ENCODE measurements around the gene PRND.
"Not testable (repeated sequence)": the region's sequence is repeated elsewhere in the genome, so short reads cannot be mapped to it uniquely, and the experiment has no call there.

PRND gene, protein sequence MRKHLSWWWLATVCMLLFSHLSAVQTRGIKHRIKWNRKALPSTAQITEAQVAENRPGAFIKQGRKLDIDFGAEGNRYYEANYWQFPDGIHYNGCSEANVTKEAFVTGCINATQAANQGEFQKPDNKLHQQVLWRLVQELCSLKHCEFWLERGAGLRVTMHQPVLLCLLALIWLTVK

DNA sequence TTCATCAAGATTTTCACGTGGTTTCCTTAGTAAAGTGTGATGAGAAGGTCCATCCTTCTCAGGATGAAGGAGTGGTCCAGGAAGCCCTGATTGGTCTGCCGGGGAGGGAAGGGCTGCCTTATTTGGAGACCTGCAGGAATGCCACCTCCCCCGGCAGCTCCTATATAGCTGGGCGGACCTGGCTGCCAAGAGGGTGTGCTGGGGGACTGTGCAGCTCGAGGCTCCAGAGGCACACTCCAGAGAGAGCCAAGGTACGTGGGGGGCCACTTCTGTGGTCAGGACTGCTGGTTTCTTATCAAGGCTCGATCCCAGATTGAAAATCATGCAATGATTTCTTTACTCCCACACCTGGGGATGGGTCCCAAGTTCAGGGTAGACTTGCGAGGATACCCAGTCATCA lies at the start of gene PRND:
Gene PRND, plus strand, starts transcription at position 191 of the 400 bp plus-strand sequence. CDS start 2,643 bp downstream, outside the sequence.
- DNase-seq = no peak

DNA sequence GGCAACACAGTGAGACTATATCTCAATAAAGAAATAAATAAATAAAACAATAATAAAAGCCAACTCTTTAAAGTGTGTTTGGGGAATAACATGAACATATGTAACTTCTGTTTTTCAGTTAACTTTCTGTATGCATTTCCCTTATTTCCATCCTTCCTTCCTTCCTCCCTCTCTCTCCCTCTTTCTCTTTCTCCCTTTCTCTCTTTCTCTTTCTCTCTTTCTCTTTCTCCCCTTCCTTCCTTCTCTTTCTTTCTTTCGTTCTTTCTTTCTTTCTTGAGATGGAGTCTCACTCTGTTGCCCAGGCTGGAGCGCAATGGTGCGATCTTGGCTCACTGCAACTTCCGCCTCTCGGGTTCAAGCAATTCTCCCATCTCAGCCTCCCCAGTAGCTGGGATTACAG lies 48.8 kb upstream of the PRND start:
- DNase-seq = no peak

DNA sequence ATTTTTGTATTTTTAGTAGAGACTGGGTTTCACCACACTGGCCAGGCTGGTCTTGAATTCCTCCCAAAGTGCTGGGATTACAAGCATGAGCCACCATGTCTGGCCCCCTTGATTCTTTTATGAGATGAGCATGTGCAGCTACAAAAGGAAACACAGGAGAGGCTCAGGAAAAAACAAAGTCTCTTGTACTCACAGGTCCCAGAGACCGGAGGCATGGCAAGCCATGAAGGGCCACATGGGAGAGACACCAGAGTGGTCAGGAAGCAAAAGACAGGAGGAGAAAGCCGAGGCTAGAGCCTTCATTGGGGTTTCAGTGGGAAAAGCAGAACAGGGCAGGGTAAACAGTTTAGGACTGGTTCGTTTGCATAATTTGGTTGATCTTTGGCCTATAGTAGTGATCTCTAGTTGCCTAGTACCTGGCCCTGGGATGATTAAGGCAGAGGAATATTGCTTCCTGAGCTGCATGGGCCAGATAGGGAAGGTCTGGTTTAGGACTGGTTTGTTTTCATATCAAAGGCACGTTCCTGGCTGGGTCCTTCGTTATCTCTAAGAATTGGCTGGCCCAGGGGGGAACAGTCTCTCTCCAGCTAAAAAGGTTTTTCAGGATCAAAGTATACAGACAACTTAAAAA lies 48.2 kb upstream of the PRND start:
- DNase-seq = no peak

DNA sequence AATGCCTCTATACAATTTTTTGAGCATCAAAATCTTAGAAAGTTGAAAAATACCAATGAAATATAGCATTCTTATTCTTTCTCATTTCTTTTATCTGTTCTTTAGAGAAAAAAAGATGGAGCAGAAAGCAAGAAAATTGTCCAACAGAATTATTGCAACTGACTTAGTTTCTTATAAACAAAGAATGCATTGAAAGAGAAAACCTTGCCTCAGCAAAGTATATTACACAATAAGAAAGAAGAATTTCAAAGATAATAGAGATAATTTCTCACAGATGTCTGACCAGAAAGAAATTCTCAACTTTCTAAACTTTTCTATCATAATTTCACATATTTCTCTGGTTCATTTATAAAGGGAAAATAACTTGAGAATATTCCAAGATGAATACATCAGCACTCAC lies 47.0 kb upstream of the PRND start:
- DNase-seq = no peak

DNA sequence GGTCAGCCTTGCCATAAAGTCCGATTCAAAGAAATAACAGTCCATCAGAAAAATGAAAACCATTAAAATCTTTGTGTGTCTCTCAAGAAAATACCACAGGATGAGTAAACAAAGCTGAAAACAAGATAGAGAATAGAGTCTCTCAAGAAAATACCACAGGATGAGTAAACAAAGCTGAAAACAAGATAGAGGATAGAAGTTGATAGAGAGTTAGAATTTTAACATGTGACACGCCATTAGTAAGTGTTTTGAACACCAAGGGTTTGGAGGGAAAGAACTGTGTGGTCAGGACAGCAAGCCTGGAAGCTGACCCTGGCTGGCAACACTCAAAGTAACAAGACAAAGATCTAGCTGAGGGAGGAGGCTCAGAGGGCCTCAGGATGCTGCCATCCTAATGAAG lies 43.9 kb upstream of the PRND start:
- DNase-seq = no peak

DNA sequence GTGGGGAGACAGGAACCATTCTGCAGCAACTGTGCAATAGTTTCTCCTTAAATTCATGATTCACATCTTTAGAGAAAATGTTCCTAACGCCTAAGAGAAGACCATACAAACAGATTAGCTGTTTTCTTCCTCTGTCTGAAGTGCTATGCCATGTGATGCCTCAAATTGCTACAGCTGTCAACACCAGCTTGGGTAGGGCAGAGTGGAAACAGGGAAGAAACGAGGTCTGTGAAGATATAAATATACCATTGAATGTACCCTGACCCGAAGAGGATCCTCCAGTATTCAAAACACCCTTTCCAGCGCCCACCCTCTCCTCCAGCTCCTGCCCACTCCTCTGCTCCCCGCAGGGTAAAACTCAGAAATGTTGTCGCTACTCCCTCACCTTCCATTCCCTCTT lies 40.3 kb upstream of the PRND start:
- no peak for DNase-seq

DNA sequence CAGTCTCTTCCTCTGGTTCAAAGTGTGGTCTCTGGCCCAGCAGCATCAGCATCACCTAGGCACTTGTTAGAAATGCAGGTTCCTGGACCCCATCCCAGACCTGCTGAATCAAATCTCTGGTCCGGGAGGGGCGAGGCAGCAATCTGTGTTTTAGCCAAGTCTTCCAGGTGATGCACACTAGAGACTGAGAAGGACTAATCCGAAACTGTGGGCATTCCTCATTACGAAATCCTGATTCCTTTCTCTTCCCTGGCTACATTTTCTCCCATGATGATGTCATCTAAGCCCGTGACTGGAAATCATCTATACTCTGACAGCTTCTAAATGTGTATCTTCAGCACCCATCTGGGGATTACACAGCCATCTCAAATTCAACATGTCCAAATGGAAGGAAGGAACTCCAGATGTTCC lies 39.7 kb upstream of the PRND start:
- DNase-seq = no peak

DNA sequence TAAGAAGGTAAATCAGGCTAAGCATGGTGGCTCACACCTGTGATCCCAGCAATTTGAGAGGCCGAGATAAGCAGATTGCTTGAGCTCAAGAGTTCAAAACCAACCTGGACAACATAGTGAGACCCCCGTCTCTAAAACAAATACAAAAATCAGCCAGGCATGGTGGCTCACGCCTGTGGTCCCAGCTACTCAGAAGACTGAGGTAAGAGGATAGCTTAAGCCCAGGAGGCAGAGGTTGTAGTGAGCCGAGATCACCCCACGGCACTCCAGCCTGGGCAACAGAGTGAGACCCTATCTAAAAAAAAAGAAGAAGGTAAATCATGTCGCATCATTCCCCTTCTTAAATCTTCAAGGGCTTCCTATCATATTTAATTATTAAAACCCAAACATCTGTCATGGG lies 39.0 kb upstream of the PRND start:
- no peak for DNase-seq

DNA sequence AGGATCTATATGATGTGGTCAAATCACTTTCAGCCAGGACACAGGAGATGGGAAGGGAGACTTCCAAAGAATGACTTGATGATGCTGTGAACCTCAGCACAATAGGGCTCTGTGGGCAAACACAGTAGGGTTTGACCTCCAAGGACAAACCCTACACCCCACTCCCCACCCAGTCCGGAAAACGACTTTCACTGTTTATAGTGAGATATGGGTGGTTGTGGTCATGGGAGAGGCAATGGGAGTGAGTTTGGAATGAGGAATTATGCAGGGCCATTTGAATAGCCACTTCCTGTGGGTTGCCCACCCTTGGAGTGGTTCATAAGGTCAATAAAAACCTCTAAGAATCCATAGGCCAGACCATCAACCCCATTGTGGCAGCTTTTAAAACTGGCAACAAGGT lies 38.4 kb upstream of the PRND start:
- no peak for DNase-seq

DNA sequence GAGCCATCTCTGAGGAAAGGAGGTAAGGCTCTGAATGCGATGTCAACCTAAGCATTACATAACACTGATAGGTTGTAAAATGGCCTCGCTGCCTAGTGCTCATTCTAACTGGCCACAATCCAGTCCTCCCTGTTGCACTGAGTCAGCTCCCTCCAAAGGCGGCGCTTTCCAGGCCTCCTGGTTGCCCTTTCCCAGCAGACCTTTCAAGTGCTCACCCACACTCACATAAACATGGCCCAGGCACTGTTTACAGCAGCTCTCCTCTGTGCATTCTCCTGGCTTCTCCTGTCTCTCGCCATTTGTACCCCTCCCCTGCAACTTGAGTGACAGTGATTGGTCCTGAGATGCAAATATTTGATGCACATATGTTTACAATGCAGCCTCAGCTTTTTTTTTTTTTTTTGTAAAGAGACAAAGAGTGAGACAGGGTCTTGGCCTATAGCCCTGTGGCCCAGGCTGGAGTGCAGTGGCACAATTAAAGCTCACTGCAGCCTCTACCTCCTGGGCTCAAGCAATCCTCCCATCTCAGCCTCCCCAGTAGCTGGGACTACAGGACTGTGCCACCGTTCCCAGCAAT lies 36.8 kb upstream of the PRND start:
- DNase-seq = no peak

DNA sequence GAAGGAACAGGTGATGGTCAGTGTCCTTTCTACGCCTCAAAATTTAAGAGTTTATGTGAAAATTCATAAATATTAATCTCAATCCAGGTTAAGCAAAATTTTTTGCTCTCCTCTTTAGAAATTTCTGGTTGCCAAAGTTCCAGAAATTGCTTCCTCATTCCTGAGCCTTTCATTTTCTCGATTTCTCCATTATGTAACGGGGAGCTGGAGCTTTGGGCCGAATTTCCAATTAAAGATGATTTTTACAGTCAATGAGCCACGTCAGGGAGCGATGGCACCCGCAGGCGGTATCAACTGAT lies 35.8 kb upstream of the PRND start:
- no peak for DNase-seq

DNA sequence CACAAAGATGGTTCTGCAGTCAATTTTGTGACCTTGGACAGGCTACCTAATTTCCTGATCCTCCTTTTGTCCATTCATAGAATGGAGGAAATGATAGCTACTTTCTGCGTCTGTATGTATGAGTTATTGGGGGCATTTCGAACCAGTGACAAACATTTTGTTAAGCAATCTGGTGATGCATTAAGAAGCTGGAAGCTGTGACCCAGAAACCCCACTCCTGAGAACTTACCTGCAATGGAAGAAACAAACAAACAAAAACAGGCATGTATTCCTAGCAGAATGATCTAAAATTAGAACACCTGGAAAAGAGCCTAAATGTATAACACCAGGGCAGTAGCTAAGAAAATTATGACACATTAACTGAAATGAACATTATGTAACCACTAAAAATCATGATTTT lies 33.4 kb upstream of the PRND start:
- DNase-seq = no peak

DNA sequence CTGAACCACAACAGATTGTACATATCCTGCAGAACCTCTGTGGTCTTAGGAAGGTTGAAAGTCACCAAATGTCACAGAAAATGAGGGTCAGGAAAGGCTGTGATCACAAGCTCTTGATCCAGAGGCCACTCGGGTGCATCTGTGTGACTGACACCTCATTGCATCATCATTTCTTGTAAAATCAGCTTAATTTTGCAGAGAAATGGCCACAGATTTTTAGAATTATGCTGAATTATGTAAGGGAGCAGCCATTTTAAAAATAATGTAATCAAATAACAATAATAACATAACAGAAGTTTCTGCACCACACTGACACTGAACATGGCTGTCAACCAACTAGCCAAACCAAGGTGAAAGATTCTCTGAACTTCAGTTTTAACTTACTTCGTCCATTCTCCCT lies 32.5 kb upstream of the PRND start:
- no peak for DNase-seq

DNA sequence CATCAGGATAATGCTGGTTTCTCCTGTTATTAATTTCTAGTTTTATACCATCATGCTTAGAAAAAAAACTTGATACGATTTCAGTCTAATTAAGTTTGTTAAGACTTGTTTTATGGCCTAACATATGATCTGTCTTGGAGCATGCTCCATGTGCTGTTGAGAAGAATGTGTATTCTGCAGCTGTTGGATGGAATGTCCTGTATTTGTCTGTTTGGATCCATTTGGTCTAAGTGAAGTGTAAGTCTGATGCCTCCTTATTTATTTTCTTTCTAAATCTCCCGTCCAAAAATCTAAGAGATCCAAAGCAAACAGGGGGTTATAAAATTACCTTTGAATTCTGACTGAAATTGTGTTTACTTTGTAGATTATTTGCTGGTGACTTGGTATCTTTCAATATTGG lies 30.0 kb upstream of the PRND start:
- no peak for DNase-seq

DNA sequence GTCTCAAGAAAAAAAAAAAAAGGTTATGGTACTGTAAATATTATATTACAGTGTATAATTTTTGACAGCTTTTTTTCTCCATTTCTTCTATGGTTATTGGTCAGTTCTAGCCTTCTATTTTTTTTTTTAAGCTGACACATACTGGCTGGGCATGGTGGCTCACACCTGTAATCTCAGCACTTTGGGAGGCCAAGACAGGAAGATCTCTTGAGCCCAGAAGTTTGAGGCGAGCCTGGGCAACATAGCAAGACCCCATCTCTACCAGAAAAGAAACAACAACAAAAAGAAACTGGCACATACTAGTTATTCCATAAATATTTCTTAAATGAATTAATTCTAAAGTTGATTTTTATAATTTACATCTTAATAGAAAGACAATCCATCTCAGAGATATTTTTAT lies 27.6 kb upstream of the PRND start:
- no peak for DNase-seq

DNA sequence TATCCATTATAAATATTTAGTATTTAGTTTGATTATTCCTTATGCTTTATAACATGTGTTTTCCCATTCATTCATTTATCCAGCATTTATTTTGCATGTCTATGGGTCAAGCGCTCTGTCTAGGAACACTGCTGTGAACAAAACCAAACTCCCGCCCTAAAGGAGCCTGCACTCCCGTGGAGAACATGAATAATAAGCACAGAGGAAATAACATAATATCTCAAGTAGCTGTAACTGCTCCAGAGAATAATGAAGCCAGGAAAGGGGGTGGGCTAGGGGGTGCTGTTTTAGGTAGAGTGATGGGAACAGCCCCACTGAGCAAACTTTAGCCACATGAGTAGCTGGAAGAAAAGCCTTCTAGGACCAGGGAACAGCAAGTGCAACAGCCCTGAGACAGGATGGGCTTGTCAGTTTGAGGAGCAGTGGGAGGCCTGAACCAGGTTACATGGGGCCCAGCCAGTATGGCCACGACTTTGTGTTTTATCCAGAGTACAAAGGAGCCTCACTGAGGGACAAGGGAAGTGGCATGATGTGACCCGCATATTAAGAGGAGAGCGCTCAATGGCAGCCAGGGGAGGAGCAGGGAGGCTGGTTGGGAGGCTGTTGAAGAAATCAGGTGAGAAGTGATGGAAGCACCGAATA lies 24.4 kb upstream of the PRND start:
- no peak for DNase-seq

DNA sequence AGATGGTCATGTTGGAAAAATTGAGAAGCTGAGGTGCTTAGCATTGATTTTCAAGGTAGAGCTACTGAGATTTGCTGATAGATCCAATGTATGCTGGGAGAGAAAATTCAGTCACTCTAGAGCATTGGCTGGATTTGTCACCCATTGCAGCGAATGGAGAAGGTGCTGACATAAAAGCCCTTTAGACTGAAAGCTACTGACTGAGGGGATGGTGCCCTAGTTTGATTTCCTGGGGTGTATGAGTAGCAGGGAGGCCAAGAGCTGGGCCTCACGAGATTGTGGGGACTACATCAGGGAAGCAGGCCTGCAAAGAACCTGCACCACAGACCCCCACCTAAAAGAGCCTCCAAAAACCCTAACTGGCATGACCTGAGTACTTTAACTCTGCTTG lies 23.9 kb upstream of the PRND start:
- no peak for DNase-seq

DNA sequence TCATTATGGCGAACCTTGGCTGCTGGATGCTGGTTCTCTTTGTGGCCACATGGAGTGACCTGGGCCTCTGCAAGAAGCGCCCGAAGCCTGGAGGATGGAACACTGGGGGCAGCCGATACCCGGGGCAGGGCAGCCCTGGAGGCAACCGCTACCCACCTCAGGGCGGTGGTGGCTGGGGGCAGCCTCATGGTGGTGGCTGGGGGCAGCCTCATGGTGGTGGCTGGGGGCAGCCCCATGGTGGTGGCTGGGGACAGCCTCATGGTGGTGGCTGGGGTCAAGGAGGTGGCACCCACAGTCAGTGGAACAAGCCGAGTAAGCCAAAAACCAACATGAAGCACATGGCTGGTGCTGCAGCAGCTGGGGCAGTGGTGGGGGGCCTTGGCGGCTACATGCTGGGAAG lies 22.5 kb upstream of the PRND start:
- no peak for DNase-seq

DNA sequence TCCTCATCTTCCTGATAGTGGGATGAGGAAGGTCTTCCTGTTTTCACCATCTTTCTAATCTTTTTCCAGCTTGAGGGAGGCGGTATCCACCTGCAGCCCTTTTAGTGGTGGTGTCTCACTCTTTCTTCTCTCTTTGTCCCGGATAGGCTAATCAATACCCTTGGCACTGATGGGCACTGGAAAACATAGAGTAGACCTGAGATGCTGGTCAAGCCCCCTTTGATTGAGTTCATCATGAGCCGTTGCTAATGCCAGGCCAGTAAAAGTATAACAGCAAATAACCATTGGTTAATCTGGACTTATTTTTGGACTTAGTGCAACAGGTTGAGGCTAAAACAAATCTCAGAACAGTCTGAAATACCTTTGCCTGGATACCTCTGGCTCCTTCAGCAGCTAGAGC lies 21.8 kb upstream of the PRND start:
- DNase-seq = no peak

DNA sequence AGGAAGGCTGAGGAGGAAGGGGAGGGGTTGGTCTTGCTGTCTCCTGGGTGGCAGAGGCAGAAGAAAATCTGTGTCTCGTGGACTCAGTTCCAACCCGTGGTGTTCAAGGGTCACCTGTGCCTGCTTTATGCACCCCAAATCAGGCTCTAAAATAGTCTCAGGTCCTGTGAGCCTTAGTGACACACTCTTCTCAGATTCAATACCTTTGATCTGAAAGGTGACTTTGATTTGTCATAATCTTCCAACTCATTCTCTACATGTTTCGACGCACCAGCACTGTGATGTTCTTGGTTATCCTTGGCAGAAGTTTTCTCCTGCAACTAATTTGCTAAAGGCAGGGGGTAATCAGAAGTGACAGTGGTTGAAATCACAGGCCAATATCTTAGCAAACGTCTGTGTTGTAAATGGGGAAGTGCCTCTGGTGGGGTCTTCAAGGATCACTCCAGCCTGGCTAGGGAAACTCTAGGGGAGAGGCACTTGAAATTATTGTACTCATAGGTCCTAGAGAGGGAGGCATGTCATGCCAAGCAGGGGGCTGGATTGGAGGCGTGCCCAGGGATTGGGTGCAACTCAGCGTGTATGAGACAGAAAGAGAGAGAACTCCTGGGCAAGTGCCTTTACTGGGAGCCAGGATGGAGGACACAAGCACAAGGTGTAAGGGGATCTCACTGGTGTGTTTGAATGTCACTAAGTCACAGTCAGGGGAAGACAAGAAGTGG lies 19.0 kb upstream of the PRND start:
- no peak for DNase-seq

DNA sequence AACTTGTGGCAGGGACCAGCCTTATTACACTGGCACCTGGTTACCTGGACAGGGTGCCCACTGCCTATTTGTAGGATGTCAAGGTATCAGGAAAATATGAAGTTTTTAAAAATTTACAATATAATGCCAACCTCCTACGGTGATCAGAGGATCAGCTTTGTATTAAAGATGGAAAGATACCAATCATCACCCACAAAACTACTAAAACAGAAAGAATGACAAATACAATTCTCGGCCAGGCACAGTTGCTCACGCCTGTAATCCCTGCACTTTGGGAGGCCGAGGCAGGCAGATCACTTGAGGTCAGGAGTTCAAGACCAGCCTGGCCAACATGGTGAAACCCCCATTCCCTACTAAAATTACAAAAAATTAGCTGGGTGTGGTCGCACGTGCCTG lies 18.4 kb upstream of the PRND start:
- no peak for DNase-seq

DNA sequence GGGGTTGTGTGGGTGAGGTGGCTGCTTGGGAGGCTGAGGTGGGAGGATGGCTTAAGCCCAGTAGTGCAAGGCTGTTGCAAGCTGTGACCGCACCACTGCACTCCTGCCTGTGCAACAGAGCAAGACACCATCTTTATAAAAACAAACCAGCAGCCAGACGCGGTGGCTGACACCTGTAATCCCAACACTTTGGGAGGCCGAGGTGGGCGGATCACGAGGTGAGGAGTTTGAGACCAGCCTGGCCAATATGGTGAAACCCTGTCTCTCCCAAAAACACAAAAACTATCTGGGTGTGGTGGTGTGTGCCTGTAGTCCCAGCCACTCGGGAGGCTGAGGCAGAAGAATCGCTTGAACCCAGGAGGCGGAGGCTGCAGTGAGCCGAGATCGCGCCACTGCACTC lies 14.8 kb upstream of the PRND start:
- DNase-seq = not testable (repeated sequence)

DNA sequence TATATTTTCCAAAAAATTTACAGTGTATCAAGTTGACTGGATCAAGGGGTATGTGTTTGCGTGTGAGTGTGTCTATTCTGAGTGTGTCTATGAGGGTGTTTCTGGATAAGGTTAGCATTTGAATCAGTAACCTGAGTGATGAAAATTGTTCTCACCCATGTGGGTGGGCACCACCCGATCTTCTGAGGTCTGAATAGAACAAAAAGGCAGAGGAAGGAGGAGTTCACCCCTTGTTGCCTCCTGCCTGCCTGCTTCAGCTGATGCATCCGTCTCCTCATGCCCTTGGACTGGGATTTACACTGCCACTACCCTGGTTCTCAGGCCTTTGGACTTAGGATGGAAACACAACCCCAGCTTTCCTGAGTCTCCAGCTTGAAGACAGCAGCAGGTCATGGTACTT lies 13.7 kb upstream of the PRND start:
- no peak for DNase-seq

DNA sequence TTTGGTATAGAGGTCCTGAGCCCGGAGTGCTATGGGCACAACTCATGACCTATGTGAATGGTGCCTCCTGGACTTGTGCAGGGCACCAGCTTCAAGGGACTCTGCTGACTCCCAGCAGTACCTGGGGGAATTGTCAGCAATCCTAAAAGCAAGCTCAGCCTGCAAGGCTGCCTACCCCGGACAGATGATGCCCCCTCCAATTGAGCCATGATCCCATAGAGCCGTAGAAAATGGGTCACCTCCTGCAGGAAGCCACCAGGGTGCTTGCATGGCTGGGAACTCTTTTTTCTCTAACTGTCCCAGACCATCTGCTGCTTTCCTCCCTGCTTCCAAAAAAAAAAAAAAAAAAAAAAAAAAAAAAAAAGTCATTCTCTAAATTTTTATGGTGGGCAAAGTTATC lies 12.9 kb upstream of the PRND start:
- no peak for DNase-seq

Measured in right hindlimb (tissue), 1 donor.